GM12892 (cell line): ENCODE results near the gene DNAJC7.

Experiments
- POLR2A ChIP-seq: IDR thresholded peaks from 2 replicates; pipeline ENCODE4 v1.6.1; 2011; ENCODE audit warnings: low read depth, low read length, control low read depth
- POLR2AphosphoS5 ChIP-seq: IDR thresholded peaks from 2 replicates; pipeline ENCODE4 v1.6.1; 2011; ENCODE audit warnings: low read depth, low read length, control low read depth

DNA sequence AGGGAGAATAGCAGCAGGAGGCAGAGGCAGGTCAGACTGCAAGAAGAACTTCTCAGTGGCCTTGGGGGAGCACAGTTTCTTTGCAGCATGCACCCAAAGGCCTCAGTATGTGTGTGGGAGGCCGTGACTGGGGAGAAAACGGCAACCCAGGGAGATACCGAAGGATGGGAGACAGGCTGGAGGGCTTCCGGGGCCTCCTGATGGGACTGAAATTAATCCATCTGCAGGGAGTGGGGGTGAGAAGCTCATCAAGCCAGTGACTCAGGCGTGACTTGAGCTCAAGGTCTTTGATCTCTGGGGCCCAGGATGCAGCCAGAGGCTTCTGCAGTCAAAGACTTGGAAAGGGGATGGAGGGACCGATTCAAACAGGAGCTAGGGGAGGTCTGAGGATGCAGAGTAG, 38.3 kb upstream of the DNAJC7 start:
- TF ChIP-seq POLR2AphosphoS5 (no peak), POLR2A (no peak)
